Glomerular visceral epithelial cell (primary cell): ENCODE measurements around the gene SKOR2.

Source experiments
- DNase-seq: peaks from one replicate; pipeline ENCODE4 v3.0.0-alpha.2; 2016; ENCODE audit errors: extremely low spot score

The SKOR2 gene, protein sequence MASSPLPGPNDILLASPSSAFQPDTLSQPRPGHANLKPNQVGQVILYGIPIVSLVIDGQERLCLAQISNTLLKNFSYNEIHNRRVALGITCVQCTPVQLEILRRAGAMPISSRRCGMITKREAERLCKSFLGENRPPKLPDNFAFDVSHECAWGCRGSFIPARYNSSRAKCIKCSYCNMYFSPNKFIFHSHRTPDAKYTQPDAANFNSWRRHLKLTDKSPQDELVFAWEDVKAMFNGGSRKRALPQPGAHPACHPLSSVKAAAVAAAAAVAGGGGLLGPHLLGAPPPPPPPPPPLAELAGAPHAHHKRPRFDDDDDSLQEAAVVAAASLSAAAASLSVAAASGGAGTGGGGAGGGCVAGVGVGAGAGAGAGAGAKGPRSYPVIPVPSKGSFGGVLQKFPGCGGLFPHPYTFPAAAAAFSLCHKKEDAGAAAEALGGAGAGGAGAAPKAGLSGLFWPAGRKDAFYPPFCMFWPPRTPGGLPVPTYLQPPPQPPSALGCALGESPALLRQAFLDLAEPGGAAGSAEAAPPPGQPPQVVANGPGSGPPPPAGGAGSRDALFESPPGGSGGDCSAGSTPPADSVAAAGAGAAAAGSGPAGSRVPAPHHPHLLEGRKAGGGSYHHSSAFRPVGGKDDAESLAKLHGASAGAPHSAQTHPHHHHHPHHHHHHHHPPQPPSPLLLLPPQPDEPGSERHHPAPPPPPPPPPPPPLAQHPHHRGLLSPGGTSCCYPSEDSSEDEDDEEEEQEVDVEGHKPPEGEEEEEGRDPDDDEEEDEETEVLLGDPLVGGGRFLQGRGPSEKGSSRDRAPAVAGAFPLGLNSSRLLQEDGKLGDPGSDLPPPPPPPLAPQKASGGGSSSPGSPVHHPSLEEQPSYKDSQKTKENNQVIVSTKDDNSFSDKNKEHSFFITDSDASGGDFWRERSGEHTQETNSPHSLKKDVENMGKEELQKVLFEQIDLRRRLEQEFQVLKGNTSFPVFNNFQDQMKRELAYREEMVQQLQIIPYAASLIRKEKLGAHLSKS

DNA sequence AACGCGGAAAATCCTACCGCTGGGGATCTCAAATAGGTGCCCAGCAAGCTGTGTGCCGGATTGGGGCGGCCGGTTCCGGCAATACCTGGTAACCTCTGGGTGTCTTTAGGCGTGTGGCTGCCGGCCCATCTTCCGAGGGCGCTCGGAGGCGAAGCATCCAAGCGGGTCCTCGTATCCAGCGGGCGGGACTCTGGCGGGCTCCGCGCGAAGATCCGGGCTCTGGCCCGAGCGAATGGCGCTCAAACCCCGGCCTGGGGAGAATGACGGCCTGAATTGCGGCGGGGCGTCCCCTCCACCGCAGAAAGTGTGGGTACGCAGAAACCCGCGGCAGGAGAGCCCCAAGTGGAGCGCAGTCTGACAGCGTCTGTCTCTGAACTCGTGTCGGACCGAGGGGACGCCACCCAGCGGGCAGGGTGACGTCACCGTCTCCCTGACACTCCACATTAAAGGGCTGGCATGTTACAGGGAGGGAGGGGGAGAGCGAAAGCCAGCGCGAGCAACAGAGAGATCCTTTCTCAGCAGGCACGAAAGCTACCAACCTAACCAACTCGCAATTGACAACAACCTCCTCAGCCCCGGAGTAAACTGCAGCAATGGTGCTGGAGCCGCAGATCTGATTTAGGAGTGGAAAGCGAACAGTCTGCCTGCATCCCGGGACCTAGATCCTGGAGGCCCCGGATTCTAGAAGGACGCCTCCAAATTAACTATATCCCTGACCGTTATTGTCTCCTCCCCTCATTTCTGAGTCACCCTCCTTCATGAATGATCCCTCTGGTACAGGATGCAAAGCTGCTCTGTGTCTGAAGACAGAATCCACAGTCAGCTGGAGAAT is at the start of gene SKOR2:
TSS of gene SKOR2 (minus strand) at position 372 of the 832 bp plus-strand sequence. CDS start 2,477 bp downstream, outside the sequence.
- DNase-seq = no peak

DNA sequence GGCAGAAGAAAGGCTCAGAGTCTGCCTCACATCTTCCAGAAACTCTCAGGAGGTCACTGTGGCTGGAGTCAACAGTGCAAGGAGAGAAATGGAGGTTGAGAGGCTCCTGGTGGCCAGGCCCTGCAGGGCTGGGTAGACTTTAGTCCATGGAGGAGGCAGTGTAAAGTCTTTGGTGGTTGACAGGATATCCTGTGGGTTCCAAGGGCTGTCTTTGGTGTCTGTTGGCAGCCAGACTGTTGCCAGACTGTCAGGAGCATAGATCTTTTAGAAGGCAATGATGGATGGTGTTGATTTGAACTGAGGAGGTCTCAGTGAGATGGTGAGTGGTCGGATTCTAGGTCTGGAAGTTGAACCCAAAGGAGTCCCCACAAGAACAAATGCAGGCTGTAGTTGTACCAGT is 45.0 kb upstream of the SKOR2 start:
- no peak for DNase-seq

DNA sequence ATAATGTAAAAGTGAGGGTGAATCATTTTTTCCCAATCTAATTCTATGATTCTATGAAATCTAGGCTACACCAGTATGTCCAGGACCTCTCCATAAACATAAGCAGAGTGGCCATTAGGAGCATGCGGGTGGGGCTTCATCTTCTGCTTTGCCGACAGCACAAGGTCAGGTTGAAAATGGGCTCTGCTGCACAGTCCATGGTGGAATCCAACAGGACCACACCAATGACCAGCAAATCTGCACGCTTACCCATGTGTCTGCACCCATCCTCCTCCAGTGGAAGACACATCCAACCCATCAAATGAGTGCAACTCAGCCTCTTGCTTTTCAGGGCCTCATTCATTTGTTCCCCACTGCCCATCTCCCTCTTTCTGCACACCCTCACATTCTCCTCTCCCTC is 43.3 kb upstream of the SKOR2 start:
- no peak for DNase-seq

DNA sequence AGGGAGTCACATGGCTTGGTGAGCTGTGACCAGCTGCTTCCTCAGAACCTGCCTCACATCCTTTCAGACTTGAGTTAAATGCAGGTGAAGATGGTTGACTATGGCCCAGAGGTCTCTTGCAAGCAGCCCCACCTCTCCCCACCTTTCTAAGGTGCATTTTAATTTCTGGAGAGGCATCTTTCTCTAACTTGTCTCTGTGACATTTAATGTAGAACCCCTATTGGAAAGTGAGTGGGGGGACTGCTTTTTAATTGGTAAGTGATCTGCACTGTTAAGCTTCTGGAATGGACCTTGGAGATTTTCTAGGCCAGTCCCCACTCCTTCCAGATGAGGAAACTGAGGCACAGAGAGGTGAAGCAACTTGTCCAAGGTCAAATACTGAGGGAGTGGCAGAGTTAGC is 37.3 kb upstream of the SKOR2 start:
- DNase-seq = no peak

DNA sequence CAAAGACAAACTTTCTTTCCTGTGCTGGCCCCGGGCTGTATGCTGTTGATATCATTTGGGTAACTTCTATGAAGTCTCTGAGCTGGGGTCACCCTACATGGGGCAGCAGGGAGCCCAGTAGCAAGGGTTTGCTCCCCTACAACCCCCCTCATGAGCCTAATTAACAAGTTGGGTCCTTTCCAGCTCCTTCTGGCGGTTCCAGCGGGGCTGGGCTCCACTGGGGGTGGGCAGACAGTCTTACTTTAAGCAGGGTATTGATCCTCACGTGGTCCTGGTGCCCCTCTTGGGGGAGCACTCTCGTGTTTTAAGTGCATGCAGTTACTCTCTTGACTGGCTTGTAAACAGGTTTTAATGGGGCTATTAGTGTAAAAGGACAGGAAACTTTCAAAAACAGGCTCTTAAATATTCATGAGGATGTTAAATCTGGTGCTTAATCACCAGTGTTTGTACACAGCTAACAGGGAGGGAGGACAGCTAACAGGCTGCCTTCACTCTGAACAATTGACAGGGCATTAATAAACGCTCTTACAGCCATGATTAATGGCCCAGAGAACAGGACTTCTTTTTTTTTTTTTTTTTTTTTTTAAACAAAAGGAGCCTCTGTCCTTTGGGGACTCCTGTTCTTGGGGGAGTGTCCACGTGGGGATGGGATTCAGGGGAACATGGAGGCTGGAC is 36.6 kb upstream of the SKOR2 start:
- no peak for DNase-seq

DNA sequence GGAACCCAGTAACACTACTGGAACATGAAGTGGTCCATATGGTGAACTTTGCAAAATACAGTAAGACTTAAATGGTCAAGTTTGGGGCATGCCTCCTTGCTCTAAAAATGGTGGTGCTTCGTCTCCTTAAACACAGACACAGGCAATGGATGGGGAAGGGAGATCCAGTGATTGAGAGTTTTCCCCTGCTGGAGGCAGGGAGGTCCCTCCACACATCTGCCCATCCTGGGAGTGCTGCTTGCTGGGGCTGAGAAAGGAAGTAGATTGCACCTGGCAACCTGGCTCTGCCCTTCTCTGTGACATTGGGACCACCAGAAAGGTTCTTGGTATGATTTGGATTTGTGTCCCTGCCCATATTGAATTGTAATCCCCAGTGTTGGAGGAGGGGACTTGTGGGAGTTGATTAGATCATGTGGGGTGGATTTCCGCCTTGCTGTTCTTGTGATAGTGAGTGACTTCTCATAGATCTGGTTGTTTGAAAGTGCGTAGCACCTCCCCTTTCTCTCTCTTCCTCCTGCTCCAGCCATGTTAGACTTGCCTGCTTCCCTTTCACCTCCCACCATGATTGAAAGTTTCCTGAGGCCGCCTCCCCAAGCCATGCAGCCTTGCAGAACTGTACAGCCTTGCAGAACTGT is 35.4 kb upstream of the SKOR2 start:
- DNase-seq = no peak

DNA sequence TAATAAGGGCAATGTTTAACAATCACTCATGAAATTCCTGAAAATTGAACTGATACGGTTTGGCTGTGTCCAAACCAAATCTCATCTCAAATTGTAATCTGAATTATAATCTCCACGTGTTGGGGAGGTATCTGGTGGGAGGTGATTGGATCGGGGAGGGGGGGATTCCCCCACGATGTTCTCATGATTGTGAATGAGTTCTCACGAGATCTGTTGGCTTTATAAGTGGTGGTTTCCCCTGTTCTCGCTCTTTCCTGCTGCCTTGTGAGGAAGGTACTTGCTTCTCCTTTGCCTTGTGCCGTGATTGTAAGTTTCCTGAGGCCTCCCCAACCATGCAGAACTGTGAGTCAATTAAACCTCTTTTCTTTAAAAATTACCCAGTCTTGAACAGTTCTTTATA is 34.0 kb upstream of the SKOR2 start:
- no peak for DNase-seq

DNA sequence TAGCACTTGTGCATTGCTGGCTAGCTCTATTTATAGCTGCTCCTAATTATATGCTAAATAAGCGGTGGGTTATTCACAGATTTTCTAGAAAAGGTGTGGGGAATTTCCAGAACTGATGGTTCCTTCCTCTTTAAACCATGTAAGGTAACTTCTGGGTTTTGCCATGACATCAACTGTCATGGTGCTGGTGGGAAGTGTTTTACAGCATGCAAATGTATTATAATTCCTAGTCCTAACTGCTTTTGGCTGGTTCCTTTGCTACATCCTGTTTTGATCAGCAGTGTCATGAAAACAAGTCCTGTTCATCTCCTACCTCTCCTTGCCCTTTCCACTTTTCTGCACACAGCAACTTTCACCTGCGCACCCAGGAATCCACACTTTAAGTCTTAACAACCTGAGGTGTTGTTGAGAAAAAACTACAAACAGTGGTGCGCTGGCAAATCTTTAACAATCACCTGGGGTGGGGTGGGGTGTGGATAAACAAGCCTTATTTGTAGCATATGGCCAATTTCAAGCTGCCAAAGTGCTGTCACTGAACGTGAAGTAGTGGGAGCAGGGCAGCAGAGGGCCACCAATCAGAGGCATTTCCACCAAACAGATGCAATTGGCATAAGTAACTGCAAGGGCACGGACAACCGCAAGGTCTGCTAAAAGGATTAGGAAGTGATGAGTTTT is 33.4 kb upstream of the SKOR2 start:
- no peak for DNase-seq

DNA sequence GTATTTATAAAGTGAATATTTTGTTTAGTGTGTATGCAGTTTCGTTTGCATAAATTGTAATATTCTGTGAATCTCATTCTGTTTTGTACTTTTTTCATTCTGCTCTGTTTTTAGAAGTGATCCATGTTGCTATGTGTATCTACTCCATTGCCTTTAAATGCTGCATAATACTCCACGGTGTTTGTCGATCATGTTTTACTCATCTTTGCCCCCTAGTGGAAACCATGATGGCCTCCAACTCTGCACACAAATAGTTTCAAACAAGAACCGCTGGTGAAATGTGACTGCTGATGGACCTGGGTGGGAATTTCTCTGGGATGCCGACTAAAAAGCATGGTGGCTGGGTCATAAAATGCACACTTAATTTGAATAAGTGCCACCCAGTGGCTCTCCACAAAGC is 32.0 kb upstream of the SKOR2 start:
- peak; percentile 30 for DNase-seq

DNA sequence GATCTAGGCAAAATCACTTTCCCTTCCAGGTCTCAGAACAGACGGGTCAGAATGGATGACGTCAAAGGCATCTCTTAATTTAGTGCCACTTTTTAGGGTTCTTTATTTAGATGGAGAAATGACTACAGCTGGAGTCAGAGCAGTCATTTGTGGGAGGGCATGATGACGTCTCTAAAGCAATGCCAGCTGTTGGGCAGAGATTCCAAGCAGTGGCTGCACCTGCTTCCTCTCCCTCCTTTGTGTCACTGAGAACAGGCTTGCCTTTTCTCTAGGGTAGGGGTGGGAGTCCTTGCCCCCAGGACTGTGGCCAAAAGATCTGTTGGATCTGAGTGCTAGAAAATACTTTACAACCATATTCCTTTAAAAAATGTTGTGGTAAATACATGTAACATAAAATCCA is 28.7 kb upstream of the SKOR2 start:
- DNase-seq = no peak

DNA sequence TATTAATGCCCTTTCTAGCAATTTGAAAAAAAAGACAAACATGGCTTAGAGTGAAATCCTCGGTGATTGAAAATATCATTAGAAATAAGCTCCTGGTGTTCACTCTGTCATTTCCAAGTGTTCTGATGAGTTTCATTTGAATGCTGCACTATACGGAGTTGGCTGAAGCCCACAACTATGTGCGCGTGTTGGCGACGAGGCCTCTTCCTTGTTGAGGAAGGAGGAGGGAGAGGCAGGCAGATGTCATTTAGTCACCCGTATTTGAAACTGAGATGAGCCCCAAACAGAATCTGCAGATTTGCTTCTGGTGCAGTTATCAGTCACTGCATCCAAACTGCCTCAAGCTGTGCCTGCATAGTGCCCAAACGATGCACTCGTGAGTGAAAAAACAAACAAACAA is 23.5 kb upstream of the SKOR2 start:
- DNase-seq = no peak

DNA sequence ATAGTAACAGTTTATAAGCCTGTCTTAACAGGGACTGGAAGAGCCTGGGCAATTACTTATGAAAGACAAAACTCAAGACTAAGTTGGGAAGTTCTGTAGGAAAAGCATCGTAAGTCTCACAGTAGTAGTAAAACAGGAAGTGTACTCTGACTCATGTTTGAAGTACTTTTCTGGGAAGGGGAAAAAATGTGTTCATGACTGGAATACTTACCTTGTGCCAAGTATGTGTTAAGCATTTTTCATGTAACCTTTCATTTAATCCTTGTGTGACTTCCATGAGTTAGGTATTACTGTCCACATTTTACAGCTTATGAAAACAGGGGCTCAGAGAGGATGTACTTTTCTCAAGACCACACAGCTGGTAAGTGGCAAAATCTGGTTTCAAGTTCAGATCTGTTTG is 13.7 kb upstream of the SKOR2 start:
- DNase-seq = no peak

DNA sequence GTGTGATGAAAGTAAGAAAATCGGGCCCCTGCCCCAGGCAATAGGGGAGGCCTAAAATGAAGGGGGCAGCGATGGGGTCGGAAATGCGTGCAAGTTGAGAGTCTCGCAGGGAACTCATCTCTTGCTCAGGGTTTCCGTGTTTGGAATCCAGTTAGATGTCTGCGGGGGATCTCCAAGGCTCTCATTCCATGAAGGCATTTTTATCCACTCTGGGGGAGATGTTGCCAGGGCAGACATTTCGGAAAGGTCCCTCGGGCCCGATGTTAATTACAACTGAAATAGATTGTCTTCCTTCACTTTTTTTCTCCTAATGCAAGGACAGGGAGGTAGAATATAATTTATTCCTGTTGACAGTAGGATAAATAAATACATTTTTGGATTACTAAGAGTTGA is 12.8 kb upstream of the SKOR2 start:
- no peak for DNase-seq

DNA sequence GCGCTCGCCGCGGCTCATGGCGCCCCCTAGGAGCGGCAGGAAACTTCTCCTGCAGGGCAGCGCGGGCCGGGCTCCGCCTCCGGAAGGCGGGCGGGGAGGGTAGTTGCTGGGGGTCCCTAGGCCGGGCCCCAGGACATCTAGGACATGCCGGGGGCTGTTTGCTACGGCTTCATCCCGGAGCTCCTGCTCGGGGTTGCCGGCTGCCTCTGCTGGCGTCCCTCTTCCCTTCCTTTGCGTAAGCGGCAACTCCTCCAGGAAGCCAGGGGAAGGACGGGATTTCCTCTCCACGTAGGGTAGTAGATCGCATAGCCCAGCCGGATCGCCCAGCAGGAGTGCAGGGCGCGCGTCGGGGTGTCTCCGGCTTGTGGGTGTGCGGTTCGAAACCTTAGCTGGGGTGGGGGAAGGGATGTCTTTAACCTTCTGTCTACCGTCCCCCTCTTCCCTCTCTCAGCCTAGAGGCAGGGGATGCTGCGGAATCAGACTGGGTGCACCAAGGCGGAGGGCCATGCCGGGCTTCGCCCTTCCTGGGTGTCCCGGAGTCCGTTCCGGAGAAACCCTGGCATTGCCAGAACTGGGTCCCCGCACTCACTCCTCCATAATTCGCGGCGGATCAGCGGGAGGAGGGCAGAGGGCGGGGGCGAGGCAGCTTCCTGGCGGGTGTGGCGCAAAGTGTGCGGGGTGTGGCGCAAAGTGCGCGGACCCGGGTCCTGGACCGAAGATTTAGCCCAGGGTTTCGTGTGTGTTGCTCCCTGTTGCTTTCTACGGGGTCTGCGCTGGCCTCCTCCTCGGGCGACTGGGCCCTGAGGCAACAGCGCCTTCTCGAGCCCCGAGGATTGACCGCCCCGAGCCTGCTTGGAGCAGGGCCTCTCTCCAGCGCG is 12.2 kb upstream of the SKOR2 start:
- no peak for DNase-seq

DNA sequence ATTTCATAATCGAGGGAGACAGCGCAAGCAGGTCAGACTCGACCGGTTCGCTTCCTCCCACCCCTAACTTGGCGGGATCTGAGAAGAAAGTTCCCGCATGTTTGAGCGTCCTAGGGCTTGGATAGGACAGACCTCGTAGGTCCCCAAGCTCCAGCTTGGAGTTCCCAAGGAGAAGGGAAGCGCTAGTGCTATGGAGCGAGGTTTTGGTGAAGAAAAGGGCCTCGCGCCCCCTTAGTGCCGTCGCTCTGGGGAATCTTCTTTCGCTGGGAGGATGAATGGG is 11.6 kb upstream of the SKOR2 start:
- no peak for DNase-seq

DNA sequence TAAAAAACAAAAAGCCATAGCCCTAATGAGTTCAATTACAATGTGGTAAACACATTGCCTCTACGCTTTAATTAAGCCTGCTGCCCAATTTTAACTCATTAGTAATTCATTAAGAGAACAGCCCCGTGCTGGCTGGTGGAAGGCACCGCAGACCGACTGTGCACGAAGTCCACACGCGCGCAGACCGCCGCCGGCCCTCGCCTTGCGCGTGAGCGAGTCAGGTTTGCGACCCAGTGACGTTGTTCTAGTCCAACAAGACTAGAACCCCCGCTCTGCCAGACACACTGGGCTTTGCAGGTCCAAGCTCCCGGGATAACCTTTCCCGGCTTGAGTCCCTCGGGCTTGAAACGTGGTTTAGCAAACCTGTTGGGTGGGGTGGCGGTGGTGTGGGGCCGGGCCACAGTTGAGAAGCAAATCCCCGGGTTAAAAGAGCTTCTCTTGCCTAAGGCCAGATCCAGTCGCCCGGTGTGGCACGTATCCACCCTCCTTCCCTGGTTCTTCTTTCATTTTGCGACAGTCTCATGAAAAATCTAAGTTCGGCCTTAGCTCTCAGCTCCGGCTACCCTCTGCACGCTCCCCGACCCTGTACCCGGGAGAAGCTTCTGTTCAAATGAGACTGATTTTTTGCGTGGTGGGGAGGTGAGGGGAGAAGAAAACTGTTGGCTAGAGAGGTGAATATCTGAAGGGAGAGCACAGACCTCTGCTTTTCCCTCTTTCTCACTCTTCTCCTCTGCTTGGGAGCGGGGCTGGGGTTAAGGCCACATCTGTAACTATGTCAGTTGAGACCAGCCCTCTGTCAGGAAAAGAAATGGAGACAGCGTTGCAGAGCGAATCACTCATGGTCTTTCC is 11.1 kb upstream of the SKOR2 start:
- DNase-seq = no peak

DNA sequence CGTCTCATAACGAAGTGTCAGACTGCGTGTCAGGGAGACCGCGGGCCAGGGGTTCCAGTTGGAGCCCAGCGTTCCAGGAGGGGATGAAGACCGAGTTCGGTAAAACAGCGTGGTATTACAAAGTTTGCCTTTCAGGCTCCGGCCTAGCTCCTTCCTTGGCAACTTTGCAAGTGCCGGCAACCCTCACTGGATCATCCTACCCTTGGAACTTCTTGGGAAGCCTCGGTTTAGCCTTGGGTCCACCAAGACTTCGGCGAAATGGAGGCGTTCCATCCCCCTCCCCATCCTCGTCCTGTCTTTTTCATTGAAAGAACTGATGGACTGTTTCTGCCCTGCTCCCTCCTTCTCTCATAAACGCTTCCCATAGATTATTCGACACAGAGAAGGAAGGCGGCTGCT is 10.4 kb upstream of the SKOR2 start:
- DNase-seq = no peak

DNA sequence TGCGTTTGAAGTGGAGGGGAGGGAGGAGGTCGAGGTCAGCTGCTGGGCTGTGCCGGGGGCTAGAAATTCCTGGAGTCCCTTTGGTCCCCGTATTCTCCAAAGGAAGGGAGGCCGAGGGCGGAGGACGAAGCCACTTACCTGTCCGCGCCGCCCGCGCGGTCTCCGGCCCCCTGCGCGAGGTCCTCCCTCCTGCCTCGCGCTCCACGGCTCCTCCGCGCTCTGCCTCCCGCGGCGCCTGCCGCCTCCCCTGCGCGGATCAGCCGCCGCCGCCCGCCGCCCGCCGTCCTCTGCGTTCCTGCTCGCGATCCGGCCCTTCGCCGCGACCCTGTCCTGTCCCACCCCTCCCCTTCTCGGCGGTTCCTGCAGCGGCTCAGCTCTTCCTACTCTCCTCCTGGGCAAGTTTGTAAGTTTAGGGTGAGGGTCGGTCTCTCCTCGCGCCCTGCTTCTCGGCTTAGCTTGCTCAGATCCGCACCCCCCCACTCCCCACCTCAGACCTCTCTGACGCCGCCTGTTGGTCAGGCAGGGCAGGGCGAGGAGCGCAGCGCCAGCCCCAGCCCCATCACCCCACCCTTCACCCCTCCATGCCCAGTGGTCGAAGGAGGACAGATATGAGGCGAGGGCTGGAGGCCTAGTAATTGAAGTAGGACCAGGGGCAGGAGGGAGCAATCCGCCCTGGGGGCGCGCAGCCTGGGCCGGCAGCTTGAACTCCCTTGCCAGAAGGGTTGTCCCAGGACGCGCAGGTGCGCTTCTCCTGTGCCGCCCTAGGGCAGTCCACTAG is 9.7 kb upstream of the SKOR2 start:
- no peak for DNase-seq
